Activated CD8-positive, alpha-beta memory T cell treated with anti-CD3 and anti-CD28 coated beads, Interleukin-2, amount 50 U/mL, for 24 hours (primary cell): ENCODE data around the gene EGFL6.
"Not testable (repeated sequence)": the region's sequence is repeated elsewhere in the genome, so short reads cannot be mapped to it uniquely, and the experiment has no call there.

Experiments
- DNase-seq: peaks from one replicate; pipeline ENCODE4 v3.0.0-alpha.2; 2020; ENCODE audit errors: extremely low read depth

Gene EGFL6

DNA sequence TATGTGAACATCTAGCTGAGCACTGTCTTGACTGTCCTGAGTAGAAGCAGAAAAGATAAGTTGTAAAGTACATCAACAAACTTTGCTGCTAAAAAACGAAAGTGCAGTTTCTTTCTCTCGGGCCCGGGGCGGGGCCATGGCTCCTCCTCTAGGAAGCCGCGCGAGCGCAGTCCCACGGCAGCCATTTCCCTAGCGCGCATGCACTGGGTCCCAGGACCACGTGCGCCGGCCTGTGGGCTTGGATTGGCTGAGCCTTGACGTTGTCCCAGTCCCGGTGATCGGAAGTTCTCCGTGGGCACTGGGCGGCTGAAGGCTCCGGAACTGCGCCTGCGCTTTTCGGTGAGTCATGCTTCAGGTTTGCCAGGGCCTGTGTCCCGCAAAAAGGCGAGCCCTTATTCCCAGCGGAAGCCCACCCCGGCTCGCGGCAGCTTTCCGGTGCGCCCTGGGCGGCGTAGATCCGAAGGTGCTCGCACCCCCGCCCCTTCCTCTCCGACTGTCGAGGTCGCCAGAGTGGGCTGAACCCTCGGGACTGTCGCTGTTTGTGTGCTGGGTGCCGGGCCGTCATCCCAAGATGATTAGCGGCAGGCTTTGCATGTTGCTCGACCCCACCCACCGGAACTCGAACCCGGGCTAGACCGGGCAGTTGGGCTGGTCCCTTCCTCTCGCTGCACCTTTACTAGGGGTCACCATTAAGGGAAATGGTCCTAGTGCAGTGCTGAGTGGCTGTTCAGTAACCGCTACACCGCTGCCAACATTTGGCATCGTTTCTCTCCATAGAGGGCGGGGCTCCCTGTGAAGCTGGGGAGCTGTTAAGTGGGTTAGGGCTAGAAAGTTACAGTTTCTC is 83.7 kb downstream of the EGFL6 start, which contains the start of gene TCEANC:
TCEANC (plus strand) TSS at position 292 of the 844 bp plus-strand sequence. CDS start 9,368 bp downstream, outside the sequence.
- peak; percentile 74 for DNase-seq

DNA sequence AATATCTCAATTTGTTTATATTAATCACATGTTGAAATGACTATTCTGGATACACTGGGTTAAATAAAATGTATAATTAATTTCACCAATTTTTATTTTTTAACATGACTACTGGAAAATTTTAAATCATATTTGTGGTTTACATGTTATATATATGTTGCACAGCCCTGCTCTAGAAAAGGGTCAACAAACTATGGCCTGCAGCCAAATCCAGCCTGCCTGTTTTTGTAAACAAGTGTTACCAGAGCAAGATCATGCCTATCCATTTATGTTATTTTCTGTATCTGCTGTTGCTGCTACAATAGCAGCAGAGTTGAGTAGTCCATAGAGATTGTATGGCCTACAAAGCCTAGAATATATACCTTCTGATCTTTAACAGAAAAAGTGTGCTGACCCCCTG is 84.7 kb downstream of the EGFL6 start:
- no peak for DNase-seq

DNA sequence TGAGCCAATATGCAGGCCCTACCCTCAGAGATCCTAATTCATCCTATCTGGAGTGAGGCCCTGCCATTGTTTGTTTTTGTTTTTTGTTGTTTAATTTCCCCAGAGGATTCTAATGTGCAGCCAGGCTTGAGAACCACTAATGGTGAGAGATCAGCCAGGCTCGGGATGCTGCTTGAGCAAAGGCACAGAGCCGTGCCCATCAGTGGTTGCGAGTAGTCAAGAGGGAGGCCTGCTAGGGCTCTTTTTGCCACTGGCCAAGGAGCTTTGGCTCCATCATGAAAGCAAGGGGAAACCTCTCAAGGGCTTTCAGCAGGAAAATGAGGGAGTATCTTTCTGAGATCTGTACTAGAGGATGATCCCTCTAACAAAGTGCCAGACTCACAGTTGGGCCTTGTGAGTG is 86.3 kb downstream of the EGFL6 start:
- no peak for DNase-seq

DNA sequence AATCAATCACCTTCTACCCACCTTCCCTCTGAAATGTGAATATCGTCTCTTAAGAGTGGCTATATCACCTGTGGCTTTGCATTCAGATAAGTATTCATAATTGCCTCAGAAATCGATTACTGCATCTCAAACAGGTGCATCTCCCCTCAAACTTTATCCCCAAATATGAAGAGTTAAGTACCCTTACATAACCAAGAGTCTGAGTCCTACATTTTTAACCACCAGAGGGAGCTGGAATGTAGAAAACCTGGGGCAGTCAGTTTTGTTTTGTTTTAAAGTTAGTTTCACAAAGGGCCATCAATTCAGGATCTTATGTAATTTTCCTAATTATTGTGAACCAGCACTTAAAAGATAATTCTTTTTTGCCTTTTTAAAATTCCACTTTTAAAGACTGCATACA is 89.2 kb downstream of the EGFL6 start:
- DNase-seq, result no peak

DNA sequence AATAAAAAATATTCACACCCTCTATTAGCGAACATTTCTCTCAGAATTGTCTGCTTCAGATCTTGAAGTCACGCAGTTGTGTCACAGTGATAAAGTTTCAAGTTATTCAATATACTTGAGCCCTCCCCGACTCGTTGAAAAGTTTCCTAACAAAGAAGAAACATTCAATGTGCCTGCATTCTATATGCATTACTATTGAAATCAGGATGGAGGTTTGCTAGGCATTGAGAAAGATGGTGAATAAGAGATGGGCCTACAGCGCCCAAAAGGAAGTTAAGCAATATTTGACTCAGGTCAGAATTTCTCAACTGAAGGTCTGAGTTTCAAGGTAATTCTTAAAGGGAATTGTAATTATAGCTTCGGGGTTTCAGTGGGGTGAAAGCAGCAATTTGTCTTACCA is 89.7 kb downstream of the EGFL6 start:
- no peak for DNase-seq

DNA sequence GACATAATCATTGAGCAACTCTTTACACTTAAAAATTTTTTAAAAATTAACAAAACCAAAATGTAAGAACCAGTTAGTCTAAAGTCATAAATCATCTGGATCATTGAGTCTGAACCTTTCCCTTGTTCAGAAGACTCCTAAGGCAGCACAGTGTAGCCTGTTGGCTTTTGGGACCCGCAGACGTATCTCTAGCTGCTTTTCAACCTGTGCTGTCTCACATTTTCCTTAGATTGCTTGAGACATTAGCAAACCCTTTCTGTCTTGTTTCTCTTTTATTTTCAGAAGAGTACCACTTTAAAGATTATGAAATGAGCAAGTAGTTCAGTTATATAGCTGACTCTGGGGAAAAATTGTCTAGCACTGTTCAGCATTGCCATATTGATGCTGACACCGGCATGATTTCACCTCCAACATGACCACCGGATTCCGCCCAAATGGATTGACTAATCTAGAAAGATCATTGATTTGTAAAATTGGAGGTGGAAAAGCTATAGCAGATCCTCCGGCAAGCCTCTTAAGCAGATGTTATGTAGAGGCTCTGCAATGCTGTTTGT is 92.4 kb downstream of the EGFL6 start:
- no peak for DNase-seq

DNA sequence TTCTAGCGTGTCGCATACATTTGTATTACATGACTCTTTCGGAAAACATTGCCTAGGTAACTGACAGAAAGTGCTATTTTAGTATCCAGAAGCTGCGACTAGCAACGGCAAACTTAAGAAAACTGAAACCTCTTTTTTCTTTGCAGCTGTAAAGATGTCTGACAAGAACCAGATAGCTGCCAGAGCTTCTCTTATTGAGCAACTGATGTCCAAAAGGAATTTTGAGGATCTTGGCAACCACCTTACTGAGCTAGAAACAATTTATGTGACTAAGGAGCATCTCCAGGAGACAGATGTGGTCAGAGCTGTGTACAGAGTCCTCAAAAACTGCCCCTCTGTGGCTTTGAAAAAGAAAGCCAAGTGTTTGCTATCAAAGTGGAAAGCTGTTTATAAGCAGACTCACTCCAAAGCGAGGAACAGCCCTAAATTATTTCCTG is 93.0 kb downstream of the EGFL6 start:
- DNase-seq, result no peak

DNA sequence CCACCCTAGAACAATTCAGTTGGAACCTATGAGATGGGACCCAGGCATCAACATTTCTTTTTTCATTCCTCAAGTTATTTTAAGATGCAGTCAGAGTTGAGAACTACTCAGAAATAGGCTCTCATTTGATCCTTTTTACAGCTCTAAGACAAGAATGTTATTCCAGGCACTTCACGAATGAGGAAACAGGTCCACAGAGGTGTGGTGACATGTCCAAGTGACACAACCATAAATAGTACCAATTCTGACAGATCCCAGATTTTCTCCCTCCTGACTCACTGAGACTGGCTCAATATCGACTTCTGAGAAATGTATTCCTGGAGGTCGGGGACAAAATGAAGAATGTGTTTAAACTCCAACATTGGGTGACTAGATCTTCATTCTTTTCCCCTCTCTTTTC is 94.6 kb downstream of the EGFL6 start:
- DNase-seq, result no peak

DNA sequence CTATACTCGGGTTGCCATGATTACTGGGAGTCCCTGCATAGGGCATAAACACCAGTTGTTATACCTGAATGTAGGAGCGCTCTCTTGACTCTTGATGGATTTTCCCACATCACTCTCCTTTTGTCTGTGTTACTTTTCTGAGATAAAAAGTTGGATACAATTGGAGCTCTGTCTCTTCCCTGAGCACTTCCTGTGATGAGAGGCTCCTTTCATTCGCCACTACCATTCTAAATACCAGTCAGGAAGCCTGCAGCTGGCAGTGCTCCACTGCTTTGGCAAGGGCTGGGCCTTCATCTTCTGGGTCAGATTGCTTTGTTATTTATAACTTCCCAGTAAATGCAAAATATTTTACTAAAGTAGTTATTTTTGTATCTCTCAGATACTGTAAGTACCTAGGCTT is 97.4 kb downstream of the EGFL6 start:
- DNase-seq, result no peak

DNA sequence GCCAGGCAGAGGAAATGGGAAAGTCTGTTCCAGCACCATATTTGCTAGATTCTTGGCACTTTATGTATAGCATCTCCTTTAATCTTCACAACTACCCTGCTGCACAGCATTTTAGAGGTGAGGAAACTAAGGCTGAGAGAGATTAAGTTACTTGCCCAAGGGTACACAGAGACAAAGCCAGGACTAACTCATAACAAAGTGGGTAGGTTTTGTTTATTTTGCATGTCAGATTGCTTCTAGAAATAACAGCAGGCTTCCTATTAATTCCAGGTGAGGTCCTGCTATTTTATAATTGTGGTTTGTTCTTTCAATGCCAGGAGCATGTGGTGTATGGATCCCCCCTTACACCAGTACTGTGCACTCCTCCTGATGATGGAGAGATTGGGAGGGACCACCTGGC is 98.5 kb downstream of the EGFL6 start:
- DNase-seq, result no peak

DNA sequence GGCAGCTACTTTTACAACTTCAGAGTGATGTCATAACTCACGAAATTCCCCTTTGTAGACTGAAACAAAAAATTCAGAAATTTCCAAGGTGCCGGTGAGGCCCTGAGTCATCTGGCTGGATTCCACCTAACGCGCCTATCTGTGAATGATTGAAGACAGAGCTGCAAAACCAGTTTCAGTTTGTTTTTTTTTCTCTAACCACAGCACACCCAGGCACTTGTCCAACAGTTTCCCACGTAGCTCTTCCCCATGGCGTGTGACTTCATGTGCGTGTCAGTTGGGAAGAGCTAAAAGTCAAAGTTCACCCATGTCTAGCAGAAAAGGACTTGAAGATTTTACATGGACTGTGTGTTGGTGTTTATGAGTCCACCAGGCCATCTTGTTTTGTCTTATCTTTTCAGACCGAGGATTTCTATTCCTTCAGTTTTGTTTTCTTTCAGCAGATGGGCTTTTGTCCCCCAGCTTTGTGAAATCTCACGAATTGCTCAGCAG is 99.9 kb downstream of the EGFL6 start:
- no peak for DNase-seq

DNA sequence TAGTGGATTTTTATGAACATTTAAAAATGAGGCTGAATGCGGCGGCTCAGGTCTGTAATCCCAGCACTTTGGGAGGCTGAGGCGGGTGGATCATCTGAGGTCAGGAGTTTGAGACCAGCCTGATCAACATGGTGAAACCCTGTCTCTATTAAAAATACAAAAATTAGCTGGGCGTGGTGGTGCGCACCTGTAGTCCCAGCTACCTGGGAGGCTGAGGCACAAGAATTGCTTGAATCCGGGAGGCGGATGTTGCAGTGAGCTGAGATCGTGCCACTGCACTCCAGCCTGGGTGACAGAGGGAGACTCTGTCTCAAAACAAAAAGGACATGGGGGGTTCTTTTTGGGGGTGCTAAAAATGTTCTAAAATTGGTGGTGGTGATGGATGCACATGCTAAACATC is 100.4 kb downstream of the EGFL6 start:
- not testable (repeated sequence) for DNase-seq

DNA sequence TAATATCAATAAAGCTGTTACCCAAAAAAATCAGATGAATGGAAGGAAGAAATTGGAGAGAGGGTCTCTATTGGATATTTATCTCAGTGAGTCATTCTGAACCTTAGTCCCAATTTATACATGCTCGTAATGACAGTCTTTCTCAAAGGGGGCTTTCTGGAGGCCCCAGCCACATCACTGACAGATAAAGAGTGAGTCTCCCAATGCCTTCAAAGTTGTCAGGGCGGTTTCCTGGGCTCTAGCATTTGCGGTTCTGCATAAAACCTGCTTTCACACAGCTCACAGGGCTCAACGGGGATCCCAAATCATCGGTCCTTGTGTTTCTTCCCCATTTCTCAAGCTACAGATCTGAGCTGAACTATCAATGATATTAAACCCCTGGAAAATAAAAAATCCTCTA is 100.8 kb downstream of the EGFL6 start:
- DNase-seq, result no peak

DNA sequence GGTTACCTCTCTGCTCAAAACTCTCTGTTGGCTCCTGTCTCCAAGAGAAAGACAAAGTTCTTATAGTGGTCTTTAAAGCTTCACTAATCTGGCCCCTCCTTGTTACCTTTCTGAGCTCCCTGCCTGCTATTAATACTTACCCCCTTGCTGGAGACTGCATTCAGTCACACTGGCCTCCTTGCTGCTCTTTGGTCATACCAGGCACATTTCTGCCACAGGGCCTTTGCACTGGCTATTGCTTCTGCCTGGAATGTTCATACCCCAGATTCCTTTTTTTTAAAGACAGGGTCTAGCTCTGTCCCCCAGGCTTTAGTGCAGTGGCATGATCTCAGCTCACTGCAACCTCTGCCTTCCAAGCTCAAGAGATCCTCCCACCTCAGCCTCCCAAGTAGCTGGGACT is 103.6 kb downstream of the EGFL6 start:
- DNase-seq, result no peak

DNA sequence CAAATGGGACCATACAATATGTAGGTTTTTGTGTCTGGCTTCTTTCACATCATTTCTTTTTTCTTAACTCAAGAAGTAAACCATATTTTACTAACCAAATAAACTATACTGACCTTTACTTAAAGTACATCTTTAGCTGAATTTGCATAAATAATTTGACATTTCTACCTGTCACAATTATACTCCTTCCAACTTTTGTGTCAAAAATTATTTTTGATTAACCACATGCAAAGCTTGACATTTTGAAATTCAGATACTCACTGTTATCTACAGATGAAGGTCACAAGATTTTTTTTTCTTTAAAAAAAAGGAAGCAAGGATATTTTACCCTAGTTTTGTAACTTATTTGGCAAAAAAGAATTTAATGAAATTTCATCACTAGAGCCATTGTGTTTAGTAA is 107.5 kb downstream of the EGFL6 start:
- DNase-seq, result no peak

DNA sequence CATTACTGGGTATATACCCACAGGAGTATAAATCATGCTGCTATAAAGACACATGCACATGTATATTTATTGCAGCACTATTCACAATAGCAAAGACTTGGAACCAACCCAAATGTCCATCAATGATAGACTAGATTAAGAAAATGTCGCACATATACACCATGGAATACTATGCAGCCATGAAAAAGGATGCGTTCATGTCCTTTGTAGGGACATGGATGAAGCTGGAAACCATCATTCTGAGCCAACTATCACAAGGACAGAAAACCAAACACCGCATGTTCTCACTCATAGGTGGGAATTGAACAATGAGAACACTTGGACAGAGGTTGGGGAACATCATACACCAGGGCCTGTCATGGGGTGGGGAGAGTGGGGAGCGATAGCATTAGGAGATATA is 110.3 kb downstream of the EGFL6 start:
- DNase-seq, result not testable (repeated sequence)

DNA sequence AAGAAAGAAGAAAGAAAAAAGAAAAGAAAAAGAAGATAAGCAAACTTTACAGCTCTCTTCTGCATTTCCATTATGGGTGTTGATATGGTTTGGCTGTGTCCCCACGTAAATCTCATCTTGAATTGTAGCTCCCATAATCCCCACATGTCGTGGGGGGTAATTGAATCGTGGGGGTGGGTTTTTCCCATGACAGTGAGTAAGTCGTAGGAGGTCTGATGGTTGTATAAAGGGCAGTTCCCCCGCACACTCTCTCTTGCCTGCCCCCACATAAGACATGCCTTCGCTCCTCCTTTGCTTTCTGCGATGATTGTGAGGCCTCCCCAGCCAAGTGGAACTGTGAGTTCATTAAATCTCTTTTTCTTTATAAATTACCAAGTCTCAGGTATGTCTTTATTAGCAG is 112.2 kb downstream of the EGFL6 start:
- DNase-seq, result no peak
